ENCODE measurements around the gene RBBP9.

DNA sequence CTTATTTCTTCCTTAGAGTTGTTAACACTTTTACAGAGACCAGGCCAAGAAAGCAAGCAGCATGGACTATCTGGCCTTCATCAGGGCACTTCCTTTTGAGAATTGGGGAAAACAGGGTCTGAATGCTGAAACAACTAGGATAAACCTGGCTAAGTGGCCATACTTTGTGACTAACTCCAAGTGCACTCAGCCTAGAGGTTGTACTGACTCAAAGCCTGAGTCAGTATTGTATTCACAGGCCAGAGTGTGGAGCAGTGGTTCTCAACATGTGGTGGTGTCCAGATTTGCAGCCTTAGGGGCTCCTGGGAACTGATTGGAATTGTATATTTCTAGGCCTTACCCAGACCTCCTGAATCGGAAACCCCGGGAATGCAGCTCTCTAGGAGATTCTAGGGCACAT, 30.8 kb upstream of the RBBP9 start:
- TF ChIP-seq POLR2A (IDR thresholded peaks at IDR 0.05) = no peak
- TF ChIP-seq, protein P1, sequence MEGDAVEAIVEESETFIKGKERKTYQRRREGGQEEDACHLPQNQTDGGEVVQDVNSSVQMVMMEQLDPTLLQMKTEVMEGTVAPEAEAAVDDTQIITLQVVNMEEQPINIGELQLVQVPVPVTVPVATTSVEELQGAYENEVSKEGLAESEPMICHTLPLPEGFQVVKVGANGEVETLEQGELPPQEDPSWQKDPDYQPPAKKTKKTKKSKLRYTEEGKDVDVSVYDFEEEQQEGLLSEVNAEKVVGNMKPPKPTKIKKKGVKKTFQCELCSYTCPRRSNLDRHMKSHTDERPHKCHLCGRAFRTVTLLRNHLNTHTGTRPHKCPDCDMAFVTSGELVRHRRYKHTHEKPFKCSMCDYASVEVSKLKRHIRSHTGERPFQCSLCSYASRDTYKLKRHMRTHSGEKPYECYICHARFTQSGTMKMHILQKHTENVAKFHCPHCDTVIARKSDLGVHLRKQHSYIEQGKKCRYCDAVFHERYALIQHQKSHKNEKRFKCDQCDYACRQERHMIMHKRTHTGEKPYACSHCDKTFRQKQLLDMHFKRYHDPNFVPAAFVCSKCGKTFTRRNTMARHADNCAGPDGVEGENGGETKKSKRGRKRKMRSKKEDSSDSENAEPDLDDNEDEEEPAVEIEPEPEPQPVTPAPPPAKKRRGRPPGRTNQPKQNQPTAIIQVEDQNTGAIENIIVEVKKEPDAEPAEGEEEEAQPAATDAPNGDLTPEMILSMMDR (IDR thresholded peaks at IDR 0.05) = no peak

All from suprapubic skin (tissue), 3 donors.